IPS DF 4.7 (cell line): ENCODE data around the gene OSBP2.
"Not testable (repeated sequence)": the region's sequence is repeated elsewhere in the genome, so short reads cannot be mapped to it uniquely, and the experiment has no call there.

Experiments used
- DNase-seq: peaks from one replicate; pipeline ENCODE4 v3.0.0-alpha.2; 2013; ENCODE audit warnings: low spot score; ENCODE audit errors: extremely low read depth

Gene OSBP2

GRCh38 chr22:30694640-30695350 lies at the start of gene OSBP2:
TSS of gene OSBP2 (plus strand) at chr22:30694874. CDS start at chr22:30694910, 36 bp downstream.
- no peak for DNase-seq

- DNase-seq, result no peak
Measured at GRCh38 chr22:30646518-30647160, 48.0 kb upstream of the OSBP2 start.

- DNase-seq, result no peak
Measured at GRCh38 chr22:30647536-30647935, 47.1 kb upstream of the OSBP2 start.

- no peak for DNase-seq
Measured at GRCh38 chr22:30648825-30649224, 45.8 kb upstream of the OSBP2 start.

- no peak for DNase-seq
Measured at GRCh38 chr22:30649430-30650007, 45.2 kb upstream of the OSBP2 start.

GRCh38 chr22:30650508-30651116 lies 44.1 kb upstream of the OSBP2 start:
- no peak for DNase-seq

GRCh38 chr22:30652852-30653251 lies 41.8 kb upstream of the OSBP2 start:
- no peak for DNase-seq

- no peak for DNase-seq
Measured at GRCh38 chr22:30654361-30654760, 40.3 kb upstream of the OSBP2 start.

- DNase-seq, result no peak
Measured at GRCh38 chr22:30655532-30655931, 39.1 kb upstream of the OSBP2 start.

- no peak for DNase-seq
Measured at GRCh38 chr22:30662040-30662439, 32.6 kb upstream of the OSBP2 start.

GRCh38 chr22:30664798-30665197 lies 29.9 kb upstream of the OSBP2 start:
- no peak for DNase-seq

- no peak for DNase-seq
Measured at GRCh38 chr22:30665266-30665665, 29.4 kb upstream of the OSBP2 start.

GRCh38 chr22:30665786-30666185 lies 28.9 kb upstream of the OSBP2 start:
- DNase-seq, result no peak

GRCh38 chr22:30667107-30667493 lies 27.6 kb upstream of the OSBP2 start:
- no peak for DNase-seq

- DNase-seq, result peak; percentile 74
Measured at GRCh38 chr22:30667494-30668385, 26.9 kb upstream of the OSBP2 start, which contains the start of gene DUSP18. TSS of gene DUSP18 (minus strand) at chr22:30667875. CDS start at chr22:30664003, 3,872 bp downstream.

GRCh38 chr22:30668386-30668710 lies 26.3 kb upstream of the OSBP2 start:
- no peak for DNase-seq

GRCh38 chr22:30671071-30671470 lies 23.6 kb upstream of the OSBP2 start:
- no peak for DNase-seq

GRCh38 chr22:30673136-30673535 lies 21.5 kb upstream of the OSBP2 start:
- DNase-seq, result no peak

GRCh38 chr22:30674482-30674881 lies 20.2 kb upstream of the OSBP2 start:
- no peak for DNase-seq

- no peak for DNase-seq
Measured at GRCh38 chr22:30675436-30675835, 19.2 kb upstream of the OSBP2 start.

GRCh38 chr22:30676565-30676964 lies 18.1 kb upstream of the OSBP2 start:
- DNase-seq, result not testable (repeated sequence)
